HG03280 (cell line): ENCODE results near the gene AMIGO3.

ENCODE experiments used
- ATAC-seq: cut with Tn5 transposase; IDR thresholded peaks from one replicate; pipeline ENCODE4 v1.9.1; 2021; ENCODE audit warnings: mild to moderate bottlenecking, moderate library complexity; ENCODE audit not compliant: unreplicated experiment

Gene AMIGO3

GRCh38 chr3:49671291-49672288, 47.9 kb downstream of the AMIGO3 start:
- no peak for ATAC-seq

DNA sequence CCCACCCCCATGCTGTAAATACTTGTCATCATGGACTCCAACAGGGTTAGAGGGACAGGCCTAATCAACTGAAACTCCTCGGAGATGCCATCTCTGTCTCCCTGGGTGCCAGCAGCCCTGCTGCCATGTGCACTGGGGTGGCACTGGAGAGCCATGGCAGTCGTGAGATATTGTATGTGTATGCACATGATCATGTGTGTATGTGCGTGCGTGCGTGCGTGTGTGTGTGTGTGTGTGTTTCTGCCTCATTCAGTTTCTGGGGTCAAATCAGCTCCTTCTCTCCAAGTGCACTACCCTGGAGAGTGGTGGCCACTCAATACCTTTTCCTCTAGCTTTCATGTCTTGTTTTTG, 48.6 kb downstream of the AMIGO3 start:
- ATAC-seq = no peak

DNA sequence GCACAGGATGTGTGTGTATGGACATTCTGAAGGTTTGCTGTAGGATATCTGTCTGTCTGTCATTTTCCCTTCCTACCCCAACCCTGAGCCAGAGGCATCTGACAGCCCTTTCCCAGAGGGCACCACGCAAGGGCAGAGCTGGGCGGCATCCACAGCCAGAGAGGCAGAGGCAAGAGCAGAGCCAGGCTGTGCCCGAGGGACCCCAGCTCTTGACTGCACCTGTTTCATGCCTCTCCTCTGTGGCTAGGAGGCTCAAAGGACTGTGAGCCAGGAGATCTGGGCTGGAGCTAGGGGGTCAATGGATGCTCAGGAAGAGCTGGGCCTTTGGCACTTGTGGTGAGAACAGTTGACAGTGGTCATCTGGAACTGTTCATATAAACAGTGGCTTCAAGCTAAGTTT, 50.1 kb downstream of the AMIGO3 start:
- no peak for ATAC-seq

DNA sequence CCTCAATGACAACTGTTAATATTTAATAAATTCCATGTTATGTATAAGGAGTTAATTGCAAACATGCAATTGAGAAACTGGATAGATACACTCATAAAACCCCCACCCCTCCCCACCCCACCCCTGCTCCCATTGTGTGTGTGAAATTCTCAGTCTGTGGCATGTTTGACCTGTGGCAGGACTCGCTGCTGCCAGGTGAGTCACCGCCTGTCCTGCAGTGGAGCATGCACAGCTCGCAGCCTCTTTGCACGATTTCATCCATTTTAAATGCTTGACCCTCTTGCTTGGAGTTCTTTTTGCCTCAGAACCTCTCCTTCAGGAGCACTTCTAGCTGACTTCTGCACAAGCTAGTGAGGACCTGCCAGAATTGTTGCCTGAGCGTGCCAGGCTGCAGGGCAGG, 50.6 kb downstream of the AMIGO3 start:
- no peak for ATAC-seq

DNA sequence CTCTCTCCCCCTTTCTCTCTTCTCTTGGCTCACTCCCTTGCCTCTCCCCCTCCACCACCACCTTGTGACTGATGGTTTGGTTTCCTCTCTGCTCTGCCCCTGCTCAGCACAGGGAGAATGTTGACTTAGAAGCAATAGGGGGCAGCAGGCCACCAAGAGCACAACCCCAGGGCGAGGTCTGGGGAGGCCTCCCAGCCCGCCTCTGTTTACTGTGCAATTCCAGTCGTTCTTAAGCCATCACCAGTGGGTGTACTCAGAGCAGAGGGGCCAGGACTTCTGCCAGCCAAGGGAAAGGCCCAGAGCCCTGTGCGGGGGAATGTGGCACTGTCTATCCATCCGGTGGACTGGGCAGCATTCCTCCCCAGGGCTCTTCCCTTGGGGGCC, 51.1 kb downstream of the AMIGO3 start:
- ATAC-seq = no peak

- no peak for ATAC-seq
Observed at GRCh38 chr3:49667701-49668413, 51.6 kb downstream of the AMIGO3 start.
